Fibroblast of upper back skin (primary cell): ENCODE data around the gene TANK.

Source experiments
- DNase-seq: peaks from one replicate; pipeline ENCODE4 v3.0.0-alpha.2; 2013

TANK gene

GRCh38 chr2:161134547-161135518 lies 25.4 kb upstream of the TANK start:
- peak; percentile 62 for DNase-seq

GRCh38 chr2:161135951-161136593 lies 24.2 kb upstream of the TANK start:
- no peak for DNase-seq

GRCh38 chr2:161136696-161137324 lies 23.4 kb upstream of the TANK start:
- DNase-seq, result peak; percentile 34

- DNase-seq, result no peak
Measured at GRCh38 chr2:161138429-161138828, 21.8 kb upstream of the TANK start.

- DNase-seq, result no peak
Measured at GRCh38 chr2:161139098-161139987, 20.9 kb upstream of the TANK start.

DNA sequence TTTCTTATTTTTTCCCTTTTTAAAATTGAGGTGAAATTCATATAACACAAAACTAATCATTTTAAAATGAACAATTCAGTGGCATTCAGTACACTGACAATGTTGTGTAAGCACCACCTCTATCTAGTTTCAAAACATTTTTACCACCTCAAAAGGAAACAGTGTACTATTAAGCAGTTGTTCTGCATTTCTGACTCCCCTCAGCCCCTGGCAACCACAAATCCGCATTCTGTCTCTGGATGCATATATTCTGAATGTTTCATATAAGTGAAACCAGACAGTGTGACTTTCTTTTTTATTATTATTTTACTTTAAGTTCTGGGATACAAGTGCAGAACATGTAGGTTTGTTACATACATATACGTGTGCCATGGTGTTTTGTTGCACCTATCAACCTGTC lies 19.2 kb upstream of the TANK start:
- DNase-seq, result no peak

DNA sequence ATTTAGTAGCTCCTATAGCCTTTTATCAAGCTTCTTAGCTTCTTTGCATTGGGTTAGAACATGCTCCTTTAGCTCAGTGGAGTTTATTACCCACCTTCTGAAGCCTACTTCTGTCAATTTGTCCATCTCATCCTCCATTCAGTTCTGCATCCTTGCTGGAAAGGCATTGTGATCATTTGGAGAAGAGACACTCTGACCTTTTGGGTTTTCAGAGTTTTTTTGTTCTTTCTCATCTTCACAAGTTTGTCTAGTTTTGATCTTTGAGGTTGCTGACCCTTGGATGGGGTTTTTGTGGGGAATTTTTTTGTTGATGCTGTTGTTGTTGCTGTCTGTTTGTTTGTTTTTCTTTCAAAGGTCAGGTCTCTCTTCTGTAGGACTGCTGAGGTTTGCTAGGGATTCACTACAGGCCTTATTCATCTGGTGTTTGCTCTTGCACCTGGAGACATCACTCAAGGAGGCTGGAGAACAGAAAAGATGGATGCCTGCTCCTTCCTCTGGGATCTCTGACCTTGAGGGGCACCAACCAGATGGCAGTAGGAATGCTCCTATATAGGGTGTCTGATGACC lies 13.9 kb upstream of the TANK start:
- no peak for DNase-seq

DNA sequence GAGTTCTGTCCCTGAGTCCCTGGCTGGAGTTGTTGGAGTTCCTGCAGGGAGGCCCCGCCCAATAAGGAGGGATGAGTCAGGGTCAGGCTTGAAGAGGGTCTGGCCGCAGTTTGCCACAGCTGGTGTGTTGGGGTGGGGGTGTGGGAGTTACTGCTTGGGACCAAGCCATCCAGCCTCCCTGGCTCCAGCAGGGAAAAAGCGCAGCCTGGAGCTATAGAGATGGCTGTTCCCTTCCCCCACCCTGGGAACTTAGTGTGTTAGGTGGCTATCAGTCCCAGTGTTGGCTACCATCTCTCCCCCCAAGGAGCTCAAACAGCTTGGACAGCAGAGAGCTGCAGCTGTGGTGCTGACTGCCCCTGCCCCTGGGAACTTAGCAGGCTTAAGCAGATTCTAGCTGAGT lies 13.2 kb upstream of the TANK start:
- DNase-seq, result no peak

DNA sequence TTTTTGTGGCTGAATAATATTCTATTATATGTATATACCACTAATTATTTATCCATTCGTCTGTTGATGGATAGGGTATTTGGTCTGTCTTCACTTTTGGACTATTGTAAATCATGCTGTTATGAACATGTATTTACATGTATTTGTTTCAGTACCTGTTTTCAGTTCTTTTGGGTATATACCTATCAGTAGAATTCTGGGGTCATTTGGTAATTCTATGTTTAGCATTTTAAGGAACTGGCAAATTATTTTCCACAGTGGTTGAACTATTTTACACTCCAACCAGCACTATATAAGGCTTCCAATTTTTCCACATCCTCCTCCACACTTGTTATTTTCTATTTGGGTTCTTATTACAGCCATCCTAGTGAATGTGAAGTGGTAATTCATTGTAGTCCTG lies 12.4 kb upstream of the TANK start:
- DNase-seq, result no peak

DNA sequence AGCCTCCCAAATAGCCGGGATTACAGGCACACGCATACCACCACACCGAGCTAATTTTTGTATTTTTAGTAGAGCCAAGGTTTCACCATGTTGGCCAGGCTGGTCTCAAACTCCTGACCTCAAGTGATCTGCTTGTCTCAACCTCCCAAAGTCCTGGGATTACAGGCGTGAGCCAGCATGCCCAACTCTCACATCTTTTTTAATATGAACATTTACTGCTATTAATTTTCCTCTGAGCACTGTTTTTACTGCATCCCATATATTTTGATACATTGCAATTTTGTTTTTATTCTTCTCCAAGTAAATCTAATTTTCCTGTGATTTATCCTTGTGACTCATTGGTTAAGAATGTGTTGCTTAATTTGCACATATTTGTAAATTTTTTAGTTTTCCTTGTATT lies 9.5 kb upstream of the TANK start:
- no peak for DNase-seq

- no peak for DNase-seq
Measured at GRCh38 chr2:161152302-161152701, 7.9 kb upstream of the TANK start.

DNA sequence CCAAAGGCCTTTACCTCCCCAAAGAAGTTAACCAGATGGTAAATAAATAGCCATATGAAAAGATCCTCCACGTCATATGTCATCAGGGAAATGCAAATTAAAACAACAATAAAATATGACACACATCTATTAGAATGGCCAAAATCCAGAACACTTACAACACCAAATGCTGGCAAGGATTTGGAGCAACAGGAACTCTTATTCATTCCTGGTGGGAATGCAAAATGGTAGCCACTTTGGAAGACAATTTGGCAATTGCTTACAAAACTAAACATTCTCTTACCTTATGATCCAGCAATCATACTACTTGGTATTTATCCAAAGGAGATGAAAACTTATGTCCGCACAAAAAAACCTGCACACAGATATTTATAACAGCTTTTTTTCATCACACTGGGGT lies 1.3 kb upstream of the TANK start:
- no peak for DNase-seq

DNA sequence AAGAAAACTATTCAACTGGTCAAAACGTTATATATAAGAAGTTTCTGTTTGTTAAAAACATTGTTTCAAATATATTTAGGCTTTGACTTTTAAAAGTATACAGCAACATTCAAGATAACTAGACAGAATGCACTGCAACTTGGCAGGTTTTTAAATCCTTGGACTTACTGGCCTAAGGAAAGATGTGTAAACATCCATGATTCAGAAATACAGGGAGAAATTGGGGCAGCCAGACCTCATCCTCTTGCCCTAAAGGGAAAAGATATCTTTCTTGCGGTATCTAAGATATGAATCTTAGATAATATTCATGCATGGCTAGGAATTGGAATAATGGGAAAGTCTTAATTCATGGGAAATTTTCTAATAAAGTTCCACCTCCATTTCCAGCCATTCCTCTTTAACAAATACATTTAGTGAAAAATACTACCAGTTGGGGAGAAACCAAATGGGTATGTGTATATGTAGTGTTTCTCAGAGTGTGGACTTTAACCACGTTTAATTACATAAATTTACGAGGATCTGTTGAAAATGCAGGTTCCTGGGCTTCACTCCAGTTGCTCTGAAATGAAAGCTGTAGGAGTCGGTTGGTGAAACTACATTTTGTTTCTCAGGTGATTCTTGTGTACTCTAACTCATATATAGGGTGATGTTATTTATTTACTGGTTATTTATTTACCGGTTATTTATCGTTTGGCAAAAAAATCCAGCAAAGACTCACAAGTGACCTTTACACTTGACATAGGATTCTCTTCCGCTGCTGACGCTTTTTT lies 587 bp upstream of the TANK start:
- no peak for DNase-seq

DNA sequence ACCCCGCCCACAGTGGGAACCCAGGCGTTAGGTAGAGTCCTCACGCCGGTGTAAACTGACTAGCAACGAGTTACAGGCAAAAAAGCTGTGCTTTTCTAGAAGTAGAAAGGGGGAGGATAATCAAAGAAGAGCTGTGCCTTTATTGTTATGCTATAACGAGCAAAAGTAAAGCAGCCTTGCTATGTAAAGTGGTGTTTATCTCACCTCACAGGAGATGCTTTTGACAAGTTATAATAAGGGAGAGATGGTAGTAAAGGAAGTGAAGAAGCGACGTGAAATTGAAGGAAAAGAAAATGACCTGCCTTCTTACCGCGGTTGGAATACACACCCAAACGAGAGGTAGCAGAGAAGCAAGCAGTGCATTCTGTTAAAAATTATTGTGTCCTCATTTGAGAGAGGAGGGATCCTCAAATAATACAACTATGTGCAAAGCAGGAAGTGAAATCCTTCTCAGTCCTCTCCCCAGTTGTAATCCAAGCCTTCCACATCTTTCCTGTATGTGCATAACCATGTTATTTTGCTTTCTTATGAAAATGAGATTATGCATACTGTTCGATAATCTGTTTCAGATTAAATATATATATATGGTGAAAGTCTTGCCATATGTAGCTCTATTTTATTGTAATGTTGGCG lies 962 bp downstream of the TANK start:
- no peak for DNase-seq

DNA sequence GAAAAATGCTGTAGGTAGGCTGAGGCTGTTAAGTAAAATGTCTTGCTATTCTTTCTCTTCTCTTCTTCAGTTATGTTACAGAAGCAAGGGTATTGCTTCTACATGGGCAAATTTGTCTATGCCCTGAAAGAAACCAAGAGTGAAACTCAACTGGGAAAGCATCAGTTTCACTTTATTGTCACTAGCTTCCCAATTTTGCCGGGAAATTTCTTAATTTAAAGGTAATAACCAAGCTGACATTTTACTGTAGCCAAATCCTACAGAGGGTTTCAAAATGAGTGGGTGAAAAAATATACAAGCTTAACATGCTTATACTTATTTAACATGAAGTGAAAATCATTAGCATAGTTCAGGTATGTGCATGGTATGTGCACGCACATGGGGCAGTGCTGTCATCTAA lies 3.2 kb downstream of the TANK start:
- DNase-seq, result no peak

DNA sequence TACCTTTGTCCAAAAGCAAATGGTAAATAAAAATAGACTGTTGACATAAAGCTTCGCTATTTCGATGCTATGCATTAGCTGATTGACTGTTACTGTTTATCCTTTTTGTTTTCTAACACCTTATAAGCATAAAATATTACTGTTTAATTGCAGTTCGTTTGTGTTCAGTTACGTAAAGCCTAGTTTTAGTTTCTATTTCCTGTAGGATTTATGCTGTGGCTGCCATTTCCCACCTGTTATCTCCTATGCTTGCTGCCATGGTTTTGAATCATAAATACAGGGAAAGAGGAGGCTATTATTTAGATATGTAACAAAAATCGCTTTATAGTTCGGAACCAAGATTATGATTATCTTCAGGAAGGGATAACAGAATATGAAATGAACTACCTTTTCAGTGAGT lies 3.9 kb downstream of the TANK start:
- no peak for DNase-seq

DNA sequence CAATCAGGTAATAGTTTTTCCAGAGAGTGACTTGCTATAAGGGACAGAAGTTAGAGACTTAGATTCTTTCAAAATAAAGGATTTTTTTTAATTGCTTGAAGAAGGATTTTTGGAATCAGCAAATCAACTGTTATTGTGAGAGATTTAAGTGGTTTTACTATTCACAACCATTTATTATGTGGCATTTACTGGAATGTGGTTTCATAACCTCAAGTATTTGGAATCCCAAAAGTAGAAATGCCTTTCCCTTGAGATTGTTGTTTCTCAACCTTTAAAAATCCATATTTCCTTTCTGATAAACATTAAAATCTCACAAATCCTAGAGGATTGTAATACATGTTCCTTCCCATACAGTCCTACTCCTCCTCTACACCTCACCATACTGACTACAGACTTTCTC lies 5.0 kb downstream of the TANK start:
- DNase-seq, result peak; percentile 84

- no peak for DNase-seq
Measured at GRCh38 chr2:161165811-161166210, 5.6 kb downstream of the TANK start.

DNA sequence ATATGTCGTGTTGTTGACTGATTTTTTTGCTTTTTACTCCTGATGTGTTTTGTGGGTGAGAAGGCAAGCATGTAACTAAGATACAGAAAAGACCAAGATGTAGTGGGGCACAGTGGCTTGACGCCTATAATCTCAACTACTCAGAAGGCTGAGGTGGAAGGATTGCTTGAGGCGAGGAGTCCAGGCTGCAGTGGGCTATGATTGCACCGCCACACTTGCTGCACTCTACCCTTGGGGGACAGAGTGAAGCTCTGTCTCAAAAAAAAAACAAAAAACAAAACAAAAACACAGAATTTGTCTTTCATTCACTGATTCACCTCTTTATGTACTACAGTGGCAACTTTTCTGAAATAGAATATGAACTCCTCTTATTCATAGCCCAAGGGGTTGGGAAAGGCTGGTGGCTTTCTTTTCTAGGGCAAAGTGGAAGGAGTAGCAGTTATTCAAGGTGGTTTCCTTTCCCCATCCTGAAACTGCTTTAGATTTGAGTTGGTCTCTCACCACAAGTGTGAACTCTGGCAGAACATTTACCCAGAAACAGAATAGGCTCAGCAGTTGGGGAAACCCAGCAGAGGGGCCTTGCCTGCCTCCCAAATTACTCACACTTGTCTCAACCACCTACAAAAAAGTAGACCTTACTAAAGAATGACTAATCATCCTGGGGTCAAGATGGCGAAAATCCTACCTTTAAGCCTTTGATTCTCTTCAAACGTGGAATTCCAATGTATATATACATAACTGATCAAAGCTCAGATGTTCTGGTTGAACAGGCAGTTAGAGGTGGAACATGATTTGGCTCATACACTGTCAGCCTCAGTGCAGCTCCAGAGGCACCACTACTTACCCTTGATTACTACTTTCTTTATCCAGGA lies 6.5 kb downstream of the TANK start:
- peak; percentile 16 for DNase-seq

GRCh38 chr2:161169335-161169734 lies 9.1 kb downstream of the TANK start:
- no peak for DNase-seq
